SK-N-MC (cell line): ENCODE results near the gene BTG2.
A peak's percentile ranks its signal among the peaks of the same experiment; 100 is the strongest.

Experiments
- EZH2 ChIP-seq: fragments of 200-600 bp; sonication (generic); IDR thresholded peaks from one replicate; pipeline ENCODE4 v1.6.1; 2017; ENCODE audit warnings: antibody characterized with exemption
- POLR2AphosphoS5 ChIP-seq: IDR thresholded peaks from 2 replicates; pipeline ENCODE4 v1.6.1; 2012; ENCODE audit warnings: mild to moderate bottlenecking, low read depth, low read length, borderline replicate concordance

- TF ChIP-seq EZH2 (no peak), POLR2AphosphoS5 (peak; percentile 58)
These were observed 37.9 kb upstream of the BTG2 start for GRCh38 chr1:203267347-203267846.
